ENCODE measurements around the gene LIPG. TPM values are rescaled to one million over a fixed set of nuclear protein-coding genes. Genes with fewer than 3 reads are reported as not detected.
A peak's percentile ranks its signal among the peaks of the same experiment; 100 is the strongest.

LIPG gene
- total and polyA plus RNA-seq, 2 donors from 2014 or later = 4.8 to 50.9 TPM

- no peak for TF ChIP-seq CTCF (IDR thresholded peaks at IDR 0.05; ENCODE audit: borderline replicate concordance, extremely low read depth, insufficient read depth)
- Histone ChIP-seq H3K4me1 (ENCODE audit: control insufficient read depth in 2 of 3, insufficient read depth in 2 of 3, low read depth in 1 of 3, low read length in 3 of 3) (peaks cover 1 to 8% (median 8%) of the 10 kb centered on the region in 3 donors), H3K9ac (ENCODE audit: low read length in 3 of 3) (no peak overlapping the region), H3K9me3 (ENCODE audit: control insufficient read depth in 2 of 3, insufficient read depth in 1 of 3, low read length in 3 of 3) (no peaks in the 10 kb centered on the region), H3K4me3 (ENCODE audit: low read length in 3 of 3) (no peak overlapping the region), H3K27ac (ENCODE audit: low read depth in 2 of 2, low read length in 2 of 2) (no peak overlapping the region), H3K27me3 (ENCODE audit: control insufficient read depth, insufficient read depth, low read length) (no peaks in the 10 kb centered on the region), H3K36me3 (ENCODE audit: control insufficient read depth in 2 of 3, insufficient read depth in 3 of 3, low read length in 3 of 3) (no peaks in the 10 kb centered on the region)
- intact Hi-C loops (cut with DNase I) = no loop called here
- FAIRE-seq (no peak), DNase-seq (peak in 4 of 5 donors; percentile 37 to 77 (median 61))
Observed at GRCh38 chr18:49618742-49619681, 57.2 kb downstream of the LIPG start.

DNA sequence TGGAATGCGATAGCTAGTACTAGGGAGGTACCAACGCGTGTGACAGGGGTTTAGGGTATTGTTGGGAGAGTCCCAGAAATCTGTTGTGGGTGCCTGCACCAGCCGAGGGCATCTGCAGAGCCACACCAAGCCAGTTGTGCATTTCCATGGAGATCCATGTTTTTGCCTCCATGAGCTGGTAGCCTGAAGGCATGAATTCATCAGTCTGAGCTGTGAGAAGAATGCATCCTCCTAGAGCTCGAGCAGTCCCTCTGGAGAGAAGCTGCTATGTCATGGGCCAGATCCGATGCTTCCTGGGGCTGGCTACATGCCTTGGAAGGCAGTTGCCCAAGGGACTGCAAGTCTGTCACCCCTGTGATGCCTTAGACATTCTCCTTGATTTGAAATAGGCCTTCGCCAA is 57.9 kb downstream of the LIPG start:
- Histone ChIP-seq H3K9ac (ENCODE audit: low read length in 3 of 3) (no peak overlapping the region), H3K9me3 (ENCODE audit: control insufficient read depth in 2 of 3, insufficient read depth in 1 of 3, low read length in 3 of 3) (no peaks in the 10 kb centered on the region), H3K36me3 (ENCODE audit: control insufficient read depth in 2 of 3, insufficient read depth in 3 of 3, low read length in 3 of 3) (no peaks in the 10 kb centered on the region), H3K27ac (ENCODE audit: low read depth in 2 of 2, low read length in 2 of 2) (no peak overlapping the region), H3K4me1 (ENCODE audit: control insufficient read depth in 2 of 3, insufficient read depth in 2 of 3, low read depth in 1 of 3, low read length in 3 of 3) (peaks cover 0 to 8% (median 7%) of the 10 kb centered on the region in 3 donors), H3K4me3 (ENCODE audit: low read length in 3 of 3) (no peak overlapping the region), H3K27me3 (ENCODE audit: control insufficient read depth, insufficient read depth, low read length) (no peaks in the 10 kb centered on the region)
- FAIRE-seq (no peak), DNase-seq (peak in 1 of 5 donors; percentile 28)
- intact Hi-C loops (cut with DNase I) = no loop called here
- no peak for TF ChIP-seq CTCF (IDR thresholded peaks at IDR 0.05; ENCODE audit: borderline replicate concordance, extremely low read depth, insufficient read depth)

DNA sequence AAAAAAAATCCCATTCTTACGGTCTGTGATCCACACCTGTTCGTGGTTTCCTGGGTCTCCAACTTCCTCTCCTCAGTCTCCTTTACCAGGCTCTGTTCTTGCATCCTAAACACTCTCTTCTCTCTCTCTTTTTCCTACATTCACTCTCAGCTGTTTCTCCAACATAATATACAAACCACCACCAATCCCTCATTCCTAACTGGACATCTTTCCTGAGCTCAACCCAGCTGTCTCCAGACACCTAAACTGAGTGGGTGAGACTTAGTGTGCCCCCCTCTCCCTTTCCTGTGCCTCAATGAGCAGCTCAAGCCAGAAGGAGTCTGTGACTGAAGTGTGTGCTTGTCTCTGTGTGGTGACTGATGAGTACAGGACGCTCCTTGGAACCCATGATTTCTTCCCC is 59.4 kb downstream of the LIPG start:
- Histone ChIP-seq H3K4me1 (ENCODE audit: control insufficient read depth in 2 of 3, insufficient read depth in 2 of 3, low read depth in 1 of 3, low read length in 3 of 3) (peaks cover 0 to 9% (median 7%) of the 10 kb centered on the region in 3 donors), H3K27ac (ENCODE audit: low read depth in 2 of 2, low read length in 2 of 2) (no peak overlapping the region)
- no peak for FAIRE-seq

More for the DNA sequence above, 59.4 kb downstream of the LIPG start:
- Histone ChIP-seq H3K9ac (ENCODE audit: low read length in 3 of 3) (no peak overlapping the region), H3K9me3 (ENCODE audit: control insufficient read depth in 2 of 3, insufficient read depth in 1 of 3, low read length in 3 of 3) (no peaks in the 10 kb centered on the region), H3K4me3 (ENCODE audit: low read length in 3 of 3) (no peak overlapping the region), H3K27me3 (ENCODE audit: control insufficient read depth, insufficient read depth, low read length) (no peaks in the 10 kb centered on the region), H3K36me3 (ENCODE audit: control insufficient read depth in 2 of 3, insufficient read depth in 3 of 3, low read length in 3 of 3) (no peaks in the 10 kb centered on the region)
- no peak for TF ChIP-seq CTCF (IDR thresholded peaks at IDR 0.05; ENCODE audit: borderline replicate concordance, extremely low read depth, insufficient read depth)
- intact Hi-C loops (cut with DNase I) = no loop called here
- DNase-seq = no peak
